ENCODE data around the gene CASP9.

The CASP9 gene

GRCh38 chr1:15542388-15543250 is 18.6 kb upstream of the CASP9 start:
- Mint-ChIP-seq H3K27me3 (no peaks in the 10 kb centered on the region), H3K4me3 (no peak overlapping the region), H3K27ac (no peak overlapping the region), H3K36me3 (ENCODE audit: insufficient read depth) (peaks cover 42% of the 10 kb centered on the region), H3K9me3 (no peaks in the 10 kb centered on the region), H3K4me1 (ENCODE audit: low read depth in 2 of 2) (peaks cover 0 to 3% of the 10 kb centered on the region in 2 donors)
- ATAC-seq (replicated peaks) (no peak), DNase-seq (no peak)

- H3K27ac Mint-ChIP-seq = peak overlapping the region in 1 of 2 donors; percentile 36
- no peaks in the 10 kb centered on the region for H3K27me3 Mint-ChIP-seq
- ATAC-seq (replicated peaks) (no peak), DNase-seq (no peak)
- H3K4me3 Mint-ChIP-seq = no peak overlapping the region
- no peaks in the 10 kb centered on the region for H3K9me3 Mint-ChIP-seq
- H3K4me1 Mint-ChIP-seq (ENCODE audit: low read depth in 2 of 2) = peaks cover 0 to 3% of the 10 kb centered on the region in 2 donors
- peaks cover 41% of the 10 kb centered on the region for H3K36me3 Mint-ChIP-seq (ENCODE audit: insufficient read depth)
Observed at GRCh38 chr1:15541231-15541792, 17.3 kb upstream of the CASP9 start.

- Mint-ChIP-seq H3K27me3 (no peaks in the 10 kb centered on the region), H3K9me3 (no peaks in the 10 kb centered on the region), H3K27ac (peak overlapping the region in 1 of 2 donors; percentile 36), H3K4me1 (ENCODE audit: low read depth in 2 of 2) (peaks cover 0 to 3% of the 10 kb centered on the region in 2 donors), H3K36me3 (ENCODE audit: insufficient read depth) (peaks cover 41% of the 10 kb centered on the region), H3K4me3 (no peak overlapping the region)
- ATAC-seq (replicated peaks) (no peak), DNase-seq (no peak)
Observed at GRCh38 chr1:15540186-15540585, 16.2 kb upstream of the CASP9 start.

DNA sequence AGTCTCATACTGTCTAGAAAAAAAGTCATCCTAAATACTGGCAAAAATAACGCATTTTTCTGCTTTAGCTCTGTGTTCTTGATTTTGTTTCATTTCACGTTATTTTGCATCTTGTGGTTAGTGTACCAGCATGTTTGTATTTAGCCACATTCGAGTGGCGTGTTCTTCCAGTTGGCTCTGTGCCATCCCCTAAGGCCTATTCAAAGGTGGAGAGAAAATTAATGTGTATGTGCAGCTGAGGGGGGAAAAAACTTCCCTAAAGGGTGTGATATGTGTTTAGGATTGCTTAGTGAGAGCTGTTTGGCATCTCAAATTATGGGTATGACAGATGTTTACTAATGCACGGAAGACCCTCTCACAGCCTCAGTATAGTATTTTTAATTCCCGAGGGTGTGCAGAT is 14.8 kb upstream of the CASP9 start:
- H3K27me3 Mint-ChIP-seq = no peaks in the 10 kb centered on the region
- no peaks in the 10 kb centered on the region for H3K9me3 Mint-ChIP-seq
- DNase-seq (no peak), ATAC-seq (replicated peaks) (no peak)
- H3K27ac Mint-ChIP-seq = no peak overlapping the region
- H3K4me3 Mint-ChIP-seq = no peak overlapping the region
- H3K4me1 Mint-ChIP-seq (ENCODE audit: low read depth in 2 of 2) = peaks cover 0 to 3% of the 10 kb centered on the region in 2 donors
- peaks cover 43% of the 10 kb centered on the region for H3K36me3 Mint-ChIP-seq (ENCODE audit: insufficient read depth)

DNA sequence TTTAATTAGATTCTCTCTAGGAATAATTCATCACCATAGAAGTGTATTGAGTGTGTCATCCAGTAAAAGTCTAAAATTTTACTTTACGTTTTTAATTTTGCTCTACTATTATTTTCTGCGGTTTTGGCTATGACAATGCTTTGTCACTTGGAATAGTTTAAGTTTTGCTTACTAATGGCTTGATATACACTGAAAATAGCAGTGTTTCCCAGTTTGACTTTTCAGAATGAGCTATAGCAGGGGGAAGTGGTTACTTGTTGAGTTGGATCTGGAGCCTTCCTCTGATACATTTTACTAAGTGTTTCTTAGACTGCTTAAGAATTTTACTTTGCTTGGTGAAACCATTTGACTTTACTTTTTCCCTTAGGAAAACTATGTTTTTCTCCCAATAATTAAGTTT is 7.7 kb upstream of the CASP9 start:
- Mint-ChIP-seq H3K4me3 (no peak overlapping the region), H3K27ac (peak overlapping the region in 1 of 2 donors; percentile 33), H3K27me3 (no peaks in the 10 kb centered on the region), H3K4me1 (ENCODE audit: low read depth in 2 of 2) (peaks cover 9 to 20% of the 10 kb centered on the region in 2 donors), H3K36me3 (ENCODE audit: insufficient read depth) (peaks cover 30% of the 10 kb centered on the region), H3K9me3 (no peaks in the 10 kb centered on the region)
- DNase-seq (no peak), ATAC-seq (replicated peaks) (no peak)

GRCh38 chr1:15531003-15531402 is 7.0 kb upstream of the CASP9 start:
- peaks cover 14 to 25% of the 10 kb centered on the region in 2 donors for H3K4me1 Mint-ChIP-seq (ENCODE audit: low read depth in 2 of 2)
- DNase-seq (no peak), ATAC-seq (replicated peaks) (no peak)
- H3K27ac Mint-ChIP-seq = no peak overlapping the region
- no peak overlapping the region for H3K4me3 Mint-ChIP-seq
- no peaks in the 10 kb centered on the region for H3K9me3 Mint-ChIP-seq
- no peaks in the 10 kb centered on the region for H3K27me3 Mint-ChIP-seq
- peaks cover 31% of the 10 kb centered on the region for H3K36me3 Mint-ChIP-seq (ENCODE audit: insufficient read depth)

- ATAC-seq (replicated peaks) (peak; percentile 52), DNase-seq (peak; percentile 95 to 96 (median 95))
- Mint-ChIP-seq H3K4me3 (peak within 1 kb of the TSS; percentile 81 to 82), H3K36me3 (ENCODE audit: insufficient read depth) (peaks cover 27% of the 10 kb centered on the region), H3K27ac (peak within 1 kb of the TSS; percentile 99 to 100), H3K27me3 (no peaks in the 10 kb centered on the region), H3K9me3 (no peaks in the 10 kb centered on the region), H3K4me1 (ENCODE audit: low read depth in 2 of 2) (peaks cover 32 to 36% of the 10 kb centered on the region in 2 donors)
Observed at GRCh38 chr1:15526490-15527339, 2.7 kb upstream of the CASP9 start, which contains the start of gene DNAJC16. Gene DNAJC16, plus strand, starts transcription at chr1:15526848. Its CDS starts 2,258 bp downstream, at chr1:15529106.

- Mint-ChIP-seq H3K27me3 (no peaks in the 10 kb centered on the region), H3K4me1 (ENCODE audit: low read depth in 2 of 2) (peaks cover 32 to 38% of the 10 kb centered on the region in 2 donors), H3K36me3 (ENCODE audit: insufficient read depth) (peaks cover 30% of the 10 kb centered on the region), H3K27ac (peak overlapping the region; percentile 99 to 100), H3K4me3 (peak overlapping the region; percentile 81 to 82), H3K9me3 (no peaks in the 10 kb centered on the region)
- ATAC-seq (replicated peaks) (no peak), DNase-seq (no peak)
Observed at GRCh38 chr1:15526021-15526489, 2.0 kb upstream of the CASP9 start.

GRCh38 chr1:15525050-15526020 is 1.3 kb upstream of the CASP9 start:
- Mint-ChIP-seq H3K4me1 (ENCODE audit: low read depth in 2 of 2) (peaks cover 32 to 38% of the 10 kb centered on the region in 2 donors), H3K27ac (peak overlapping the region; percentile 99 to 100), H3K9me3 (no peaks in the 10 kb centered on the region), H3K36me3 (ENCODE audit: insufficient read depth) (peaks cover 30% of the 10 kb centered on the region), H3K27me3 (no peaks in the 10 kb centered on the region), H3K4me3 (peak overlapping the region; percentile 81 to 82)
- DNase-seq (peak in 1 of 3 experiments; percentile 8), ATAC-seq (replicated peaks) (peak; percentile 56)

DNA sequence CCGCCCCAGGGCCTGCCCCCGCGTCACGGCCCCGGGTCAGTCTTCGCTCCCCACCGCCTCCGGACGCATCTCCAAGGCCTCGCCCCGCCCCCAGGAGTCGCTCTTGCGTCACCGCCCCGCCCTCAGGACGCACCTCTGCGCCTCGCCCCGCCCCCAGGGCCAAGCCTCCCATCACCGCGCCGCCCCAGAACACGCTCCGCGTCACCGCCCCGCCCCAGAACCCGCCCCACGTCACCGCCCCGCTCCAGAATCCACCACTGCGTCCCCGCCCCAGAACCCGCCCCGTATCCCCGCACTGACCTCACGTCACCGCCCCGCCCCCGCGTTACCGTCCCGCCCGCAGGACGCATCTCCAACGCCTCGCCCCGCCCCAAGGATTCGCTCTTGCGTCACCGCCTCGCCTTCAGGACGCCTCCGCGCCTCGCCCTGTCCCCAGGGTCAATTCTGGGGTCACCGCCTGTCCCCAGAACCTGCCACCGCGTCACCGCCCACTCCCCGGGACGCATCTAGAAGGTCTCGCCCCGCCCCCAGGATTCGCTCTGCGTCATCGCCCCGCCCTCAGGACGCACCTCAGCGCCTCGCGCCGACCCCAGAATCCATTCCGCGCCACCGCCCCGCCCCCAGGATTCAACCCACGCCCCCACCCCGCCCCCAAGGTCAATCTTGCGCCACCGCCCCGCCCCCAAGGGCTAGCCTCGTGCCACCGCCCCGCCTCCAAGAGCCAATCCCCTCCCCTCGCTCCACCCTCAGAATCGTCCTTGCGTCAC is 451 bp upstream of the CASP9 start:
- Mint-ChIP-seq H3K4me3 (peak overlapping the region; percentile 81 to 82), H3K4me1 (ENCODE audit: low read depth in 2 of 2) (peaks cover 32 to 38% of the 10 kb centered on the region in 2 donors), H3K9me3 (no peaks in the 10 kb centered on the region), H3K27ac (peak overlapping the region; percentile 99 to 100), H3K36me3 (ENCODE audit: insufficient read depth) (peaks cover 30% of the 10 kb centered on the region), H3K27me3 (no peaks in the 10 kb centered on the region)
- ATAC-seq (replicated peaks) (peak; percentile 52), DNase-seq (peak; percentile 99 to 100 (median 100))

DNA sequence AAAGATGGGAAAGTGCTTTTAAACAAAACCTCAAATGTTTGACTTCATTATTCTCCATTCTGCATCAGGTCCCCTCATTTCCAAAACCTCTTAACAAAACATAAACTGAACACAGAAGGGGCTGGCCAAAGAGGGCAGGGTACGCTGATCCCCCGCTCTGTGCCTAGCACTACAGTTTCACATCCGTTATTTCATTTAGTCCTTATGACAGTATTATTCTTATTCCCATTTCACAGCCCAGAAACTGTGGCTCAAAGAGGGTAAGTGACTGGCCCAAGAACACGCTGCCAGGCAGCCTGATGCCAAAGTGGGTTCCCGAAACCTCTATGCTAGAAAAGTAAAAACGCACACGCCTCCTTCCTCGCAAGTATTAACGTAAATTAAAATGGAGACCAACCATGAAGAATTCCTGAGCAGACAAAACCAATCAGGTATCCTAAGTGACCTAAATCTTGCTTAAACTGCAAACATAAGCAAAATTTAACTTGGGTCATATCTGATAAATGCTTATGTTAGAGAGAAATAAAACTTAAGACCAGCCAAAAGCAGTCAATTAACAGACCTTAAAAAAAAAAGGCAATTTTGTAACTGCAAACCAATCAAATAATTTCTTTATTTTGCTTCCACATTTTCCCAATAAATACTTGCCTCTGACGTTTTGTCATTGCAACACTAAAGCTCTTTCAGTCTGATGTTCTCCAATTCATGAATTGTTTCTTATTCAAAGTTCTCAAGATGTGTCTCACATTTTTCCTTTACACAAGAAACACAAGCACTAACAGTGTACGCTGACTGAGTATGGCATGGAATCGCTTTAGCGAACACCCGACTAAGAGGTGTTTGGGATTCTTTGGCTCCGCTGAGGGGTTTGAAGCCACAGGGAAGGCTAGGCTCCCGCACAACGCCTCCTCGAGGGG is 653 bp downstream of the CASP9 start:
- no peak for ATAC-seq (replicated peaks)
- Mint-ChIP-seq H3K9me3 (no peaks in the 10 kb centered on the region), H3K36me3 (ENCODE audit: insufficient read depth) (peaks cover 30% of the 10 kb centered on the region), H3K4me3 (peak overlapping the region; percentile 81 to 82), H3K27me3 (no peaks in the 10 kb centered on the region), H3K27ac (peak overlapping the region; percentile 99 to 100), H3K4me1 (ENCODE audit: low read depth in 2 of 2) (peaks cover 33 to 38% of the 10 kb centered on the region in 2 donors)
- DNase-seq = no peak
